Endothelial cell (in vitro differentiated cells): ENCODE results near the gene NSFL1C. TPM values are rescaled to one million over a fixed set of nuclear protein-coding genes. Genes with fewer than 3 reads are reported as not detected.

Source experiments
- DNase-seq: peaks from one replicate; pipeline ENCODE4 v3.0.0; 2021; ENCODE audit warnings: low spot score
- H3K27ac Mint-ChIP-seq: one replicate; pipeline ENCODE4 v1.8.0; 2021; ENCODE audit warnings: mixed read lengths, inconsistent platforms; ENCODE audit not compliant: unreplicated experiment
- H3K27me3 Mint-ChIP-seq: one replicate; pipeline ENCODE4 v1.8.0; 2021; ENCODE audit warnings: mild to moderate bottlenecking, moderate library complexity, mixed read lengths, inconsistent platforms; ENCODE audit not compliant: unreplicated experiment
- H3K36me3 Mint-ChIP-seq: one replicate; pipeline ENCODE4 v1.8.0; 2021; ENCODE audit warnings: mild to moderate bottlenecking, low read depth, mixed read lengths, inconsistent platforms; ENCODE audit not compliant: unreplicated experiment
- H3K4me1 Mint-ChIP-seq: one replicate; pipeline ENCODE4 v1.8.0; 2021; ENCODE audit warnings: mild to moderate bottlenecking, mixed read lengths, inconsistent platforms; ENCODE audit not compliant: unreplicated experiment
- H3K4me3 Mint-ChIP-seq: one replicate; pipeline ENCODE4 v1.8.0; 2021; ENCODE audit warnings: mild to moderate bottlenecking, mixed read lengths, inconsistent platforms; ENCODE audit not compliant: unreplicated experiment
- H3K9me3 Mint-ChIP-seq: one replicate; pipeline ENCODE4 v1.8.0; 2021; ENCODE audit warnings: mixed read lengths, inconsistent platforms; ENCODE audit not compliant: unreplicated experiment
- long read RNA-seq: library from polyadenylated mRNA; unstranded; transcript quantifications from one replicate; pipeline ENCODE4 v2.0.0, GENCODE V29; 2020; ENCODE audit not compliant: unreplicated experiment
- total RNA-seq: library from RNA; stranded (reverse); fragmentation: NEBNext Ultra II Directional; extraction: Animal tissue kit (Norgen Biotek cat#: 25700); gene quantifications from one replicate; pipeline ENCODE4 v1.2.1, GENCODE V29; 2021; ENCODE audit not compliant: unreplicated experiment
- TF ChIP-seq, protein P1 (sequence below): fragments of 200-600 bp; sonication (generic); IDR thresholded peaks from one replicate; pipeline ENCODE4 v1.5.0; 2021; ENCODE audit warnings: antibody characterized with exemption; ENCODE audit not compliant: unreplicated experiment

The NSFL1C gene
- 104 TPM for total RNA-seq
- long read RNA-seq, transcript NSFL1C-201 (9 exons, 3,568 nt), result major isoform, 43 of 67 reads
- long read RNA-seq, partial matches to known transcripts, result 1 of 67 reads
- long read RNA-seq, other reads (novel, unspliced or antisense), result 23 of 67 reads

DNA sequence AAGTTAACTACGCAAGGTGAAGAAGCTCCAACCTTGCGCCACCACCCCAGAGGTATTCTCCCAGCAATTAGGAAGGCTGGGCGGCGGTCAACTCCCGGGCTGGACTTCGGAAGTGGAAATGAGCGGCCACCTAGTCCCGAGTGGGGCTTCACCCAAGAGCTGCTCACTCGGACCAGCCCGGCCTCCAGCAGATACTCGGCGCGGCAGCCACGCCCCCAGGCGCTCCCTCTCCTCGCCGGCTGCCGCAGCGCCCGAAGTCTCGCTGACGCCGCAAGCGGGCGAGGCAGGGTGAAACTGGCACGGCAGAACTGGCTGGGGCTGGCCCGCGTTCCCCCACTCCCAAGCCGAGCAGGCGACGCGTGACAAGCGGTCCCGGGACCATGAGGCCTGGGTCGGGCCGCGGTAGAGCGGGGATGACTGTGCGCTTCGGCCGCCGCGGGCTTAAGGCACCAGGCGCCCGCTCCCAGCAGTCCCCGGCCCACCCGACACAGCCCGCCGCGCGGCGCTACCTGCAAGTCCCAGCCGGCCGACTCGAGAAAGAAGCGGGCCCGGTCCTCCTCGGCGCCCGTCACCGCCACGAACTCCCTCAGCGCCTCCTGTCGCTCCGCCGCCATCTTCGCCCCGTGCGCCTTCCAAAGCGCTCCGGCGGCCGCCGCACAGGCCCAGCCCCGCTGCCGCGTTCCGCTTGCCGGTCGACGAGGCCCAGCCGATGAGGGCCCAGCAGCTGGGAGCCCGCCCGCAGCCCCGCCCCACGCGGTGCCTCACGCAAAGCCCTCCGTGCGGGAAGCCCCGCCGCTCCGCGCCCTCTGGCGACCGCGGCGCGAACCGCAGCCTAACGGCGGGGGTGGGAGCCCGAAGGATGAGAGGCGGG, at the start of gene NSFL1C:
TSS of gene NSFL1C (minus strand) at position 639 of the 871 bp plus-strand sequence. CDS start at position 614, 25 bp downstream.
- Mint-ChIP-seq H3K27ac (peak within 1 kb of the TSS; percentile 99), H3K36me3 (peaks cover 39% of the 10 kb centered on the region), H3K9me3 (no peaks in the 10 kb centered on the region), H3K27me3 (peaks cover 17% of the 10 kb centered on the region), H3K4me1 (peaks cover 48% of the 10 kb centered on the region), H3K4me3 (peak within 1 kb of the TSS; percentile 96)
- TF ChIP-seq, protein P1, sequence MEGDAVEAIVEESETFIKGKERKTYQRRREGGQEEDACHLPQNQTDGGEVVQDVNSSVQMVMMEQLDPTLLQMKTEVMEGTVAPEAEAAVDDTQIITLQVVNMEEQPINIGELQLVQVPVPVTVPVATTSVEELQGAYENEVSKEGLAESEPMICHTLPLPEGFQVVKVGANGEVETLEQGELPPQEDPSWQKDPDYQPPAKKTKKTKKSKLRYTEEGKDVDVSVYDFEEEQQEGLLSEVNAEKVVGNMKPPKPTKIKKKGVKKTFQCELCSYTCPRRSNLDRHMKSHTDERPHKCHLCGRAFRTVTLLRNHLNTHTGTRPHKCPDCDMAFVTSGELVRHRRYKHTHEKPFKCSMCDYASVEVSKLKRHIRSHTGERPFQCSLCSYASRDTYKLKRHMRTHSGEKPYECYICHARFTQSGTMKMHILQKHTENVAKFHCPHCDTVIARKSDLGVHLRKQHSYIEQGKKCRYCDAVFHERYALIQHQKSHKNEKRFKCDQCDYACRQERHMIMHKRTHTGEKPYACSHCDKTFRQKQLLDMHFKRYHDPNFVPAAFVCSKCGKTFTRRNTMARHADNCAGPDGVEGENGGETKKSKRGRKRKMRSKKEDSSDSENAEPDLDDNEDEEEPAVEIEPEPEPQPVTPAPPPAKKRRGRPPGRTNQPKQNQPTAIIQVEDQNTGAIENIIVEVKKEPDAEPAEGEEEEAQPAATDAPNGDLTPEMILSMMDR, result peak; percentile 96
- peak; percentile 99 for DNase-seq

DNA sequence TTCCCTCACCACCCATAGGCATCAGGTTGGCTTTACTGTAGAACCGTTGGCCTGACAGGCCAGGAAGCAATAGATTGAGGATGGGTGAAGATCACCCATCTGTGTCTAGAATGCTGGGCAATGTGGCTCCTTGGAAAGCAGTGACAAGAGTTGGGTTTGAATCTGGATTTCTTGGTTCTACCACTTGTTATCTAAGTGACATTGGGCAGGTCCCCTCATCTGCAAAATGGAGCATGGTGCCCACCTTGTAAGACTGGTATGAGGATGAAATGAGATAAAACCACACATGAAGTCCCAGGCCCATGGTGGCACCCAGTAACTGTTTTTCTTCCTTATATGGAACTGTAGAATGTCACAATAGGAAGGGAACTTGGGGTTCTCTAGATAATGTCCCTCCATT, 47.2 kb upstream of the NSFL1C start:
- no peaks in the 10 kb centered on the region for H3K9me3 Mint-ChIP-seq
- H3K27ac Mint-ChIP-seq, result no peak overlapping the region
- TF ChIP-seq, protein P1, result no peak
- H3K36me3 Mint-ChIP-seq, result peaks cover 4% of the 10 kb centered on the region
- no peak overlapping the region for H3K4me3 Mint-ChIP-seq
- no peaks in the 10 kb centered on the region for H3K27me3 Mint-ChIP-seq
- peaks cover 28% of the 10 kb centered on the region for H3K4me1 Mint-ChIP-seq
- DNase-seq, result no peak

DNA sequence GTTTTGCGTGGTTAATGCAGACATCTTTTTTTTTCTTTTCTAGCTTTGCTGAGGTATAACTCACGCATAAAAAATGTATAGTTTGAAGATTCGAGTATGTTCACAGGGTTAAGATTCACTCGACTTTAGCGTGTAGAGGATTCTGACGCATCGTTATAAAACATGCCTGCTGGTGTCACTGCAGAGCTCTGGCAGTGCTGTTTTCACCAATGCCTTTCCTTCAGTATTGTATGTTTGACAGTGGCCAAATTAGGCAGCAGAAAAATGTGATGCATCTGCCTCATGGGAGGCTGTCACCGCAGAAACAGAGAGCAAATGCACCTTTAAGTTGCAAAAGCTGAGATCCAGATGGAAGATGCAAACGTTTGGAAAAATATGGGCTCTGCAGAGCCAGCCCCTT, 42.6 kb upstream of the NSFL1C start:
- peaks cover 5% of the 10 kb centered on the region for H3K4me1 Mint-ChIP-seq
- H3K4me3 Mint-ChIP-seq, result no peak overlapping the region
- H3K27ac Mint-ChIP-seq, result no peak overlapping the region
- H3K27me3 Mint-ChIP-seq, result peaks cover 1% of the 10 kb centered on the region
- no peaks in the 10 kb centered on the region for H3K36me3 Mint-ChIP-seq
- DNase-seq, result peak; percentile 25
- TF ChIP-seq, protein P1, result peak; percentile 22
- H3K9me3 Mint-ChIP-seq, result no peaks in the 10 kb centered on the region

DNA sequence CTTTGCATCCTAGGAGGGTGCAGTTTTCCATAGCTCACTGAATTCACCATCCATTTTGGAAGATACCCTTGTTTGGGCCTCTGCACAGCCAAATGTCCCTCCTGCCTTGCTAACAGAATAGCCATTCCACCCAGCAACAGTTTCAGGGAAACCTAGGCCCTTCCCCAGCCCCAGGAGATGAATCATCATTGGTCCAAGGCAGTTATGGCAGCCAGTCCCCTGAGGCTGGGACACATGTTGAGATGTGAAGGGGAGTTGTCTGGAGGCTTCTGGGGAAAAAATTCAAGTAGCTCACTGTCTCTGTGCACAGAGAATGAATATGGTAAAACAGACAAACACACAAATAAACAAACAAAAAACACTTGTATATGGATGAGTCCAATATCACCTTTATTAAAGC, 41.9 kb upstream of the NSFL1C start:
- Mint-ChIP-seq H3K36me3 (no peaks in the 10 kb centered on the region), H3K4me3 (no peak overlapping the region), H3K4me1 (peaks cover 5% of the 10 kb centered on the region), H3K9me3 (no peaks in the 10 kb centered on the region), H3K27ac (no peak overlapping the region), H3K27me3 (peaks cover 1% of the 10 kb centered on the region)
- TF ChIP-seq, protein P1, result no peak
- no peak for DNase-seq

DNA sequence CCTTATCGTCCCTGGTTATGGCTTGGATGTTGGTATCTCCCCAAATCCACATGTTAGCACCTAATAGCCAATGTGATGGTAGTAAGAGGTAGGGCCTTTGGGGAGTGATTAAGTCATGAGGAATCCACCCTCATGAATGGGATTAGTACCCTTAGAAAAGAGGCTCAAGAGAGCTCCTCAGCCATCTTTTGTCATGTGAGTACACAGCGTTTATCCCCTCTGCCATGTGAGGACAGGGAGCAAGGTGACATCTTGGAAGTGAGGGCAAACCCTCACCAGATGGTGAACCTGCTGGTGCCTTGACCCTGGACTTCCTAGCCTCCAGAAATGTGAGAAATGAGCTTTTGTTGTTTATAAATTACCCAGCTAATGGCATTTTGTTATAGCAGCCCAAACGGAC, 40.6 kb upstream of the NSFL1C start:
- TF ChIP-seq, protein P1, result no peak
- H3K4me1 Mint-ChIP-seq, result peaks cover 5% of the 10 kb centered on the region
- H3K27ac Mint-ChIP-seq, result no peak overlapping the region
- H3K4me3 Mint-ChIP-seq, result no peak overlapping the region
- DNase-seq, result no peak
- H3K9me3 Mint-ChIP-seq, result no peaks in the 10 kb centered on the region
- no peaks in the 10 kb centered on the region for H3K36me3 Mint-ChIP-seq
- peaks cover 1% of the 10 kb centered on the region for H3K27me3 Mint-ChIP-seq
